Measurements from ENCODE around the gene SVOPL. TPM values are rescaled to one million over a fixed set of nuclear protein-coding genes. Genes with fewer than 3 reads are reported as not detected.

SVOPL gene
- total RNA-seq, 1 experiment from 2014 or later, result 1.1 TPM

- H3K36me3 Mint-ChIP-seq (ENCODE audit: insufficient read depth in 1 of 3, low read depth in 3 of 3), result no peaks in the 10 kb centered on the region
- Histone ChIP-seq H3K56ac (ENCODE audit: insufficient read length, low read depth, low read length) (no peak overlapping the region), H3K79me2 (ENCODE audit: insufficient read depth, low read length) (no peaks in the 10 kb centered on the region), H4K5ac (ENCODE audit: insufficient read length, low read depth, low read length) (no peak overlapping the region), H3K18ac (ENCODE audit: insufficient read length, low read depth, low read length) (no peak overlapping the region), H3K23ac (ENCODE audit: insufficient read length, low read depth, low read length) (no peak overlapping the region), H3K4ac (ENCODE audit: low read depth, low read length) (no peak overlapping the region), H3K4me2 (ENCODE audit: insufficient read depth, insufficient read length, low read length) (no peak overlapping the region), H2BK120ac (ENCODE audit: low read depth, low read length, poor library complexity, severe bottlenecking) (no peak overlapping the region), H2BK20ac (ENCODE audit: low read depth, low read length, poor library complexity, severe bottlenecking) (no peak overlapping the region), H3K79me1 (ENCODE audit: insufficient read depth, low read depth, low read length, poor library complexity, severe bottlenecking) (no peaks in the 10 kb centered on the region), H2AFZ (ENCODE audit: low read length) (no peak overlapping the region), H3K9ac (ENCODE audit: extremely low read depth, insufficient read length, low read length) (no peak overlapping the region), H4K8ac (replicated peaks; ENCODE audit: insufficient read length, low read depth, low read length) (no peak overlapping the region), H3K23me2 (ENCODE audit: insufficient read length, low read depth, low read length, poor library complexity, severe bottlenecking) (no peaks in the 10 kb centered on the region), H2BK12ac (ENCODE audit: insufficient read length, low read depth, low read length) (no peak overlapping the region), H2BK15ac (ENCODE audit: low read depth, low read length) (no peak overlapping the region), H2BK5ac (ENCODE audit: insufficient read length, low read length) (no peak overlapping the region), H3K14ac (ENCODE audit: insufficient read depth, low read length) (no peak overlapping the region), H3K4me1 (ENCODE audit: insufficient read depth, low read length) (no peaks in the 10 kb centered on the region), H2AK5ac (ENCODE audit: insufficient read length, low read length) (no peak overlapping the region), H3K27me3 (ENCODE audit: insufficient read depth, low read length) (no peaks in the 10 kb centered on the region), H3T11ph (ENCODE audit: low read length) (no peak overlapping the region), H4K91ac (ENCODE audit: insufficient read length, low read depth, low read length) (no peak overlapping the region), H3K9me3 (ENCODE audit: control insufficient read depth, low read depth, low read length) (no peaks in the 10 kb centered on the region), H4K20me1 (ENCODE audit: control insufficient read depth, insufficient read depth, insufficient read length) (no peaks in the 10 kb centered on the region), H3K27ac (ENCODE audit: insufficient read length, low read depth, low read length) (no peak overlapping the region)
- DNase-seq, result no peak
- no peak overlapping the region for H3K4me3 Mint-ChIP-seq
- H3K9me3 Mint-ChIP-seq, result no peaks in the 10 kb centered on the region
- WGBS (ENCODE audit: extremely low coverage, insufficient read length, low lambda C conversion rate), result no CpG with 5 or more reads among the region's 15 CpGs
- H3K27ac Mint-ChIP-seq, result no peak overlapping the region
- H3K27me3 Mint-ChIP-seq (ENCODE audit: low read depth), result no peaks in the 10 kb centered on the region; the same call in 1 of the 2 replicates
- H3K4me1 Mint-ChIP-seq, result peaks cover 30 to 36% of the 10 kb centered on the region in 2 experiments
- TF ChIP-seq CTCF (conservative IDR thresholded peaks at IDR 0.05), result no peak
Observed at GRCh38 chr7:138750473-138750872, 49.3 kb upstream of the SVOPL start.
